Astrocyte (in vitro differentiated cells and primary cell): ENCODE data around the gene SMARCA2. TPM values are rescaled to one million over a fixed set of nuclear protein-coding genes. Genes with fewer than 3 reads are reported as not detected.

Experiments used
- DNase-seq: peaks from one replicate; pipeline ENCODE4 v3.0.0-alpha.2; 2010; ENCODE audit warnings: low read depth
- FAIRE-seq: peaks from 2 replicates; lab custom pipeline; 2011; peaks lifted over from hg19 to GRCh38; lab: Jason Lieb, UNC
- H2AFZ ChIP-seq: 2 replicates; pipeline ENCODE4 v1.6.0; 2012; ENCODE audit warnings: low read depth, low read length, inconsistent platforms
- H3K27ac ChIP-seq: 2 replicates; pipeline ENCODE4 v1.5.1; 2011; ENCODE audit warnings: low read depth, low read length, inconsistent platforms
- H3K27me3 ChIP-seq: 2 replicates; pipeline ENCODE4 v1.6.0; 2011; ENCODE audit warnings: low read length, inconsistent platforms; ENCODE audit not compliant: insufficient read depth
- H3K36me3 ChIP-seq: 2 replicates; pipeline ENCODE4 v1.5.1; 2011; ENCODE audit warnings: low read length, inconsistent platforms; ENCODE audit not compliant: insufficient read depth
- H3K4me1 ChIP-seq: 2 replicates; pipeline ENCODE4 v1.5.1; 2011; ENCODE audit warnings: low read length, inconsistent platforms; ENCODE audit not compliant: insufficient read depth
- H3K4me2 ChIP-seq: 2 replicates; pipeline ENCODE4 v1.6.0; 2012; ENCODE audit warnings: low read length, inconsistent platforms
- H3K4me3 ChIP-seq: 2 replicates; pipeline ENCODE4 v1.5.1; 2011; ENCODE audit warnings: low read depth, mild to moderate bottlenecking, low read length, inconsistent platforms; ENCODE audit not compliant: insufficient read depth
- H3K79me2 ChIP-seq: 2 replicates; pipeline ENCODE4 v1.6.0; 2012; ENCODE audit warnings: mild to moderate bottlenecking, low read length, inconsistent platforms; ENCODE audit not compliant: insufficient read depth
- H3K9ac ChIP-seq: 2 replicates; pipeline ENCODE4 v1.6.0; 2012; ENCODE audit warnings: mild to moderate bottlenecking, low read length, inconsistent platforms
- H3K9me3 ChIP-seq: 2 replicates; pipeline ENCODE4 v1.5.1; 2012; ENCODE audit warnings: low read depth, mild to moderate bottlenecking, low read length, inconsistent platforms; ENCODE audit not compliant: insufficient read depth
- H4K20me1 ChIP-seq: 2 replicates; pipeline ENCODE4 v1.6.0; 2012; ENCODE audit warnings: low read length, inconsistent platforms; ENCODE audit not compliant: insufficient read depth
- H3K27ac Mint-ChIP-seq: one replicate; pipeline ENCODE4 v1.8.0; 2021; ENCODE audit warnings: mild to moderate bottlenecking, mixed read lengths; ENCODE audit not compliant: unreplicated experiment
- H3K27me3 Mint-ChIP-seq: one replicate; pipeline ENCODE4 v1.8.0; 2021; ENCODE audit warnings: low read depth, mixed read lengths; ENCODE audit not compliant: unreplicated experiment
- H3K36me3 Mint-ChIP-seq: one replicate; pipeline ENCODE4 v1.8.0; 2021; ENCODE audit warnings: low read depth, mixed read lengths; ENCODE audit not compliant: unreplicated experiment
- H3K4me1 Mint-ChIP-seq: one replicate; pipeline ENCODE4 v1.8.0; 2021; ENCODE audit warnings: low read depth, mixed read lengths; ENCODE audit not compliant: unreplicated experiment
- H3K4me3 Mint-ChIP-seq: one replicate; pipeline ENCODE4 v1.8.0; 2021; ENCODE audit warnings: mild to moderate bottlenecking, moderate library complexity, mixed read lengths; ENCODE audit not compliant: unreplicated experiment
- H3K9me3 Mint-ChIP-seq: one replicate; pipeline ENCODE4 v1.8.0; 2021; ENCODE audit warnings: mild to moderate bottlenecking, mixed read lengths; ENCODE audit not compliant: unreplicated experiment
- EZH2 ChIP-seq: IDR thresholded peaks from 2 replicates; pipeline ENCODE4 v1.6.1; 2012; ENCODE audit warnings: mild to moderate bottlenecking, low read length, inconsistent platforms; ENCODE audit not compliant: insufficient read depth
- total RNA-seq: library from RNA; stranded (reverse); gene quantifications from 2 replicates; pipeline ENCODE4 v1.2.1, GENCODE V29; 2021
- TF ChIP-seq, protein P1 (sequence below): IDR thresholded peaks from 2 replicates; pipeline ENCODE4 v1.5.1; 2011; ENCODE audit warnings: low read depth, mild to moderate bottlenecking, inconsistent platforms, low read length, moderate library complexity; ENCODE audit not compliant: insufficient read depth

The SMARCA2 gene
- total RNA-seq, 1 donor from 2014 or later: 54.2 TPM

DNA sequence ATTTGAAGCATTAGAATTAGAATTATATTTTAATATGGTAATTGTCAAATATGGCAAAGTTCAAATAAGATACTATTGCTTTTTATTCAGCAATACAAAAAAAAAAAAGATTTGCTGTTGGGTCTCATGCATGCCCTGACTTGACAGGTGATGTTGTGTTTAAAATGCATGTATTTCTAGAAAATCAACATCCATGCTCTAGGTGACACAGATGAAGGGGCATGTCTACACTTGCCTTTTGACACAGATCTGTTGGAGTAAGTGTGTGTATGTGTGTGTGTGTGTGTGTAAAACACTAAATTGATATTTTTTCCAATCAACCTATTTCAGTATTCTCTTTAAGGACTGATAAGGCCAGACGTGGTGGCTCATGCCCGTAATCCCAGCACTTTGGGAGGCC is 38.1 kb upstream of the SMARCA2 start:
- H3K36me3 Mint-ChIP-seq: no peaks in the 10 kb centered on the region
- peaks cover 4% of the 10 kb centered on the region for H3K4me1 ChIP-seq
- H3K4me2 ChIP-seq: no peak overlapping the region
- no peak overlapping the region for H2AFZ ChIP-seq
- no peak for TF ChIP-seq EZH2
- TF ChIP-seq, protein P1, sequence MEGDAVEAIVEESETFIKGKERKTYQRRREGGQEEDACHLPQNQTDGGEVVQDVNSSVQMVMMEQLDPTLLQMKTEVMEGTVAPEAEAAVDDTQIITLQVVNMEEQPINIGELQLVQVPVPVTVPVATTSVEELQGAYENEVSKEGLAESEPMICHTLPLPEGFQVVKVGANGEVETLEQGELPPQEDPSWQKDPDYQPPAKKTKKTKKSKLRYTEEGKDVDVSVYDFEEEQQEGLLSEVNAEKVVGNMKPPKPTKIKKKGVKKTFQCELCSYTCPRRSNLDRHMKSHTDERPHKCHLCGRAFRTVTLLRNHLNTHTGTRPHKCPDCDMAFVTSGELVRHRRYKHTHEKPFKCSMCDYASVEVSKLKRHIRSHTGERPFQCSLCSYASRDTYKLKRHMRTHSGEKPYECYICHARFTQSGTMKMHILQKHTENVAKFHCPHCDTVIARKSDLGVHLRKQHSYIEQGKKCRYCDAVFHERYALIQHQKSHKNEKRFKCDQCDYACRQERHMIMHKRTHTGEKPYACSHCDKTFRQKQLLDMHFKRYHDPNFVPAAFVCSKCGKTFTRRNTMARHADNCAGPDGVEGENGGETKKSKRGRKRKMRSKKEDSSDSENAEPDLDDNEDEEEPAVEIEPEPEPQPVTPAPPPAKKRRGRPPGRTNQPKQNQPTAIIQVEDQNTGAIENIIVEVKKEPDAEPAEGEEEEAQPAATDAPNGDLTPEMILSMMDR: no peak
- H3K27ac ChIP-seq: no peak overlapping the region
- no peak for FAIRE-seq
- no peak overlapping the region for H3K27ac Mint-ChIP-seq
- H3K27me3 ChIP-seq: no peaks in the 10 kb centered on the region
- no peak for DNase-seq
- no peak overlapping the region for H3K4me3 ChIP-seq
- peaks cover 4% of the 10 kb centered on the region for H3K4me1 Mint-ChIP-seq
- H3K9me3 Mint-ChIP-seq: peaks cover 2% of the 10 kb centered on the region
- no peaks in the 10 kb centered on the region for H3K36me3 ChIP-seq
- peaks cover 3% of the 10 kb centered on the region for H3K9me3 ChIP-seq
- H4K20me1 ChIP-seq: no peaks in the 10 kb centered on the region
- no peak overlapping the region for H3K4me3 Mint-ChIP-seq
- no peaks in the 10 kb centered on the region for H3K79me2 ChIP-seq
- no peak overlapping the region for H3K9ac ChIP-seq
- no peaks in the 10 kb centered on the region for H3K27me3 Mint-ChIP-seq

- no peaks in the 10 kb centered on the region for H3K27me3 Mint-ChIP-seq
- Histone ChIP-seq H3K27me3 (no peaks in the 10 kb centered on the region), H3K4me3 (no peak overlapping the region), H3K9ac (no peak overlapping the region), H3K4me1 (peaks cover 4% of the 10 kb centered on the region), H3K9me3 (no peaks in the 10 kb centered on the region), H3K4me2 (no peak overlapping the region), H3K36me3 (no peaks in the 10 kb centered on the region), H4K20me1 (no peaks in the 10 kb centered on the region), H3K27ac (no peak overlapping the region), H3K79me2 (no peaks in the 10 kb centered on the region), H2AFZ (no peak overlapping the region)
- H3K4me3 Mint-ChIP-seq: no peak overlapping the region
- H3K27ac Mint-ChIP-seq: no peak overlapping the region
- FAIRE-seq: no peak
- H3K4me1 Mint-ChIP-seq: peaks cover 4% of the 10 kb centered on the region
- H3K36me3 Mint-ChIP-seq: no peaks in the 10 kb centered on the region
- peak; percentile 41 for DNase-seq
- H3K9me3 Mint-ChIP-seq: no peaks in the 10 kb centered on the region
- TF ChIP-seq, protein P1: no peak
- TF ChIP-seq EZH2: no peak
Measured at GRCh38 chr9:1978941-1979340, 36.2 kb upstream of the SMARCA2 start.

- Histone ChIP-seq H4K20me1 (no peaks in the 10 kb centered on the region), H3K9me3 (no peaks in the 10 kb centered on the region), H3K4me3 (no peak overlapping the region), H3K9ac (no peak overlapping the region), H3K36me3 (no peaks in the 10 kb centered on the region), H3K27ac (no peak overlapping the region), H3K4me2 (peak overlapping the region; percentile 25), H3K27me3 (no peaks in the 10 kb centered on the region), H2AFZ (no peak overlapping the region), H3K79me2 (no peaks in the 10 kb centered on the region), H3K4me1 (peaks cover 4% of the 10 kb centered on the region)
- DNase-seq (peak; percentile 94), FAIRE-seq (no peak)
- Mint-ChIP-seq H3K27ac (no peak overlapping the region), H3K9me3 (no peaks in the 10 kb centered on the region), H3K36me3 (no peaks in the 10 kb centered on the region), H3K4me1 (peaks cover 4% of the 10 kb centered on the region), H3K4me3 (no peak overlapping the region), H3K27me3 (no peaks in the 10 kb centered on the region)
- TF ChIP-seq, protein P1: no peak
- TF ChIP-seq EZH2: no peak
Measured at GRCh38 chr9:1979741-1980367, 35.3 kb upstream of the SMARCA2 start.
